A549 (cell line): ENCODE results near the gene CD2AP. TPM values are rescaled to one million over a fixed set of nuclear protein-coding genes. Genes with fewer than 3 reads are reported as not detected.

ENCODE experiments used
- ATAC-seq, 2 experiments: fragments of 200-7000 bp in 1 of 2; fragments of >200 bp in 1 of 2; cut with Nextera tagmentation in 1 of 2; cut with Tn5 transposase in 1 of 2; 3 replicates each; pipeline versions ENCODE4 v1.8.0 to v1.9.1; 2018 to 2020; ENCODE audit warnings: mild to moderate bottlenecking in 1 of 2, moderate library complexity in 1 of 2
- CTCF ChIA-PET: fragments of 300-600 bp; sonication (Branson Sonifier 250); formaldehyde crosslinking; extraction: SDS; loops from one replicate; lab custom pipeline; 2021; ENCODE audit warnings: antibody characterized with exemption, inconsistent platforms; lab: Yijun Ruan, JAX
- POLR2A ChIA-PET: fragments of 350-600 bp; formaldehyde crosslinking; extraction: SDS; loops from one replicate; lab custom pipeline; 2021; ENCODE audit warnings: antibody characterized with exemption, inconsistent platforms; lab: Yijun Ruan, JAX
- DNase-seq, 2 experiments: peaks; one replicate each; pipeline versions ENCODE4 v3.0.0 to v3.0.0-alpha.2; 2011 to 2016; ENCODE audit warnings: low read depth in 1 of 2, low spot score in 1 of 2
- FAIRE-seq: peaks from 2 replicates; lab custom pipeline; 2011; peaks lifted over from hg19 to GRCh38; lab: Jason Lieb, UNC
- H3K27ac ChIP-seq, 2 experiments: fragments of >200 bp; sonication (Bioruptor Twin); formaldehyde crosslinking; 3 replicates each; pipeline ENCODE4 v1.5.1; 2016 to 2017
- H3K4me1 ChIP-seq: fragments of >200 bp; sonication (Bioruptor Twin); formaldehyde crosslinking; 3 replicates; pipeline ENCODE4 v1.6.1; 2016
- H3K4me2 ChIP-seq: fragments of >200 bp; sonication (Bioruptor Twin); formaldehyde crosslinking; 3 replicates; pipeline ENCODE4 v1.6.1; 2016
- H3K4me3 ChIP-seq: fragments of >200 bp; sonication (Bioruptor Twin); formaldehyde crosslinking; 3 replicates; pipeline ENCODE4 v1.5.1; 2016
- H3K9me3 ChIP-seq: fragments of >200 bp; sonication (Bioruptor Twin); formaldehyde crosslinking; 3 replicates; pipeline ENCODE4 v1.6.1; 2016
- ATOH8 ChIP-seq: fragments of 250-450 bp; sonication (Bioruptor Pico); IDR thresholded peaks from 2 replicates; pipeline ENCODE4 v1.5.0; 2020; ENCODE audit warnings: low read depth, mild to moderate bottlenecking, moderate library complexity
- BHLHE40 ChIP-seq: IDR thresholded peaks from 2 replicates; pipeline ENCODE4 v1.6.1; 2012; ENCODE audit warnings: low read depth, low read length, inconsistent platforms
- CBX8 ChIP-seq: fragments of 200-600 bp; sonication (generic); IDR thresholded peaks from 2 replicates; pipeline ENCODE4 v1.6.1; 2016
- CEBPB ChIP-seq, 2 experiments: fragments of >200 bp in 1 of 2; sonication (Bioruptor Twin) in 1 of 2; formaldehyde crosslinking in 1 of 2; IDR thresholded peaks; 2 replicates each; pipeline ENCODE4 v1.6.1; 2012 to 2016
- EHF ChIP-seq: fragments of 250-450 bp; sonication (Bioruptor Pico); IDR thresholded peaks from 2 replicates; pipeline ENCODE4 v1.5.0; 2020; ENCODE audit warnings: mild to moderate bottlenecking
- ELK1 ChIP-seq: fragments of 150-350 bp; IDR thresholded peaks from 2 replicates; pipeline ENCODE4 v1.6.1; 2014; ENCODE audit warnings: low read depth, mild to moderate bottlenecking, low read length
- ESRRA ChIP-seq: fragments of 150-350 bp; IDR thresholded peaks from 2 replicates; pipeline ENCODE4 v1.6.1; 2014; ENCODE audit warnings: mild to moderate bottlenecking, low read length, borderline replicate concordance
- FOSL2 ChIP-seq, 2 experiments: fragments of 450-650 bp in 1 of 2; fragments of >200 bp in 1 of 2; sonication (Bioruptor Twin) in 1 of 2; formaldehyde crosslinking; IDR thresholded peaks; 2 replicates each; pipeline versions ENCODE4 v1.5.0 to v1.6.1; 2016 to 2020; ENCODE audit warnings: mild to moderate bottlenecking in 1 of 2, moderate library complexity in 1 of 2
- HES2 ChIP-seq: fragments of >200 bp; sonication (Bioruptor Twin); formaldehyde crosslinking; IDR thresholded peaks from 2 replicates; pipeline ENCODE4 v1.6.1; 2016
- HMGXB4 ChIP-seq: fragments of 250-450 bp; sonication (Bioruptor Pico); IDR thresholded peaks from 2 replicates; pipeline ENCODE4 v1.5.0; 2021; ENCODE audit warnings: mild to moderate bottlenecking, moderate library complexity, borderline replicate concordance
- HOXA7 ChIP-seq: fragments of 250-450 bp; sonication (Bioruptor Pico); IDR thresholded peaks from 2 replicates; pipeline ENCODE4 v1.5.0; 2020; ENCODE audit warnings: mild to moderate bottlenecking, moderate library complexity
- HOXB13 ChIP-seq: fragments of 250-450 bp; sonication (Bioruptor Pico); IDR thresholded peaks from 2 replicates; pipeline ENCODE4 v1.5.0; 2020; ENCODE audit warnings: low read depth, mild to moderate bottlenecking, moderate library complexity
- HOXB5 ChIP-seq: fragments of 250-450 bp; sonication (Bioruptor Pico); IDR thresholded peaks from 2 replicates; pipeline ENCODE4 v1.5.0; 2020; ENCODE audit warnings: mild to moderate bottlenecking, moderate library complexity
- JUN ChIP-seq, 2 experiments: fragments of >200 bp; sonication (Bioruptor Twin); formaldehyde crosslinking; IDR thresholded peaks; 2 replicates in 1 of 2; 3 replicates in 1 of 2; pipeline ENCODE4 v1.6.1; 2016 to 2017
- KDM1A ChIP-seq: fragments of 200-600 bp; sonication (generic); IDR thresholded peaks from 2 replicates; pipeline ENCODE4 v1.6.1; 2016; ENCODE audit warnings: low read depth, mild to moderate bottlenecking
- KDM5A ChIP-seq: fragments of 200-600 bp; sonication (generic); IDR thresholded peaks from 2 replicates; pipeline ENCODE4 v1.6.1; 2016; ENCODE audit warnings: antibody characterized with exemption, mild to moderate bottlenecking
- NFE2L2 ChIP-seq: fragments of 150-350 bp; conservative IDR thresholded peaks from 2 replicates; pipeline ENCODE4 v1.6.1; 2014; ENCODE audit warnings: low read length
- NPAS2 ChIP-seq: fragments of 250-450 bp; sonication (Bioruptor Pico); IDR thresholded peaks from 2 replicates; pipeline ENCODE4 v1.8.0; 2022; ENCODE audit warnings: mild to moderate bottlenecking, moderate library complexity, borderline replicate concordance
- NR3C1 ChIP-seq: fragments of >200 bp; sonication (Bioruptor Twin); formaldehyde crosslinking; IDR thresholded peaks from 3 replicates; pipeline ENCODE4 v1.6.1; 2017
- POLR2A ChIP-seq: IDR thresholded peaks from 2 replicates; pipeline ENCODE4 v1.6.1; 2012; ENCODE audit warnings: mild to moderate bottlenecking, low read length
- RAD21 ChIP-seq, 2 experiments: fragments of >200 bp in 1 of 2; sonication (Bioruptor Twin) in 1 of 2; formaldehyde crosslinking in 1 of 2; IDR thresholded peaks in 1 of 2; conservative IDR thresholded peaks in 1 of 2; 2 replicates in 1 of 2; 3 replicates in 1 of 2; pipeline ENCODE4 v1.6.1; 2012 to 2018; ENCODE audit warnings: inconsistent platforms in 1 of 2
- RARB ChIP-seq: fragments of 250-450 bp; sonication (Bioruptor Pico); IDR thresholded peaks from 2 replicates; pipeline ENCODE4 v1.8.0; 2021; ENCODE audit warnings: mild to moderate bottlenecking, moderate library complexity
- RCOR1 ChIP-seq: fragments of 150-350 bp; IDR thresholded peaks from 2 replicates; pipeline ENCODE4 v1.6.1; 2014; ENCODE audit warnings: antibody characterized with exemption, low read length, low read depth
- REST ChIP-seq: fragments of 200-600 bp; sonication (generic); IDR thresholded peaks from 2 replicates; pipeline ENCODE4 v1.6.1; 2016; ENCODE audit warnings: antibody characterized with exemption, mild to moderate bottlenecking, moderate library complexity
- RFX5 ChIP-seq: fragments of 450-650 bp; IDR thresholded peaks from 2 replicates; pipeline ENCODE4 v1.7.1; 2014; ENCODE audit warnings: antibody characterized with exemption, mild to moderate bottlenecking, moderate library complexity
- SMC3 ChIP-seq: fragments of >200 bp; sonication (Bioruptor Twin); formaldehyde crosslinking; IDR thresholded peaks from 3 replicates; pipeline ENCODE4 v1.6.1; 2018; ENCODE audit warnings: inconsistent platforms
- SREBF2 ChIP-seq: fragments of 450-650 bp; IDR thresholded peaks from 2 replicates; pipeline ENCODE4 v1.6.1; 2014; ENCODE audit warnings: mild to moderate bottlenecking, moderate library complexity
- TP53 ChIP-seq: fragments of 250-450 bp; sonication (Bioruptor Pico); IDR thresholded peaks from 2 replicates; pipeline ENCODE4 v1.5.0; 2021; ENCODE audit warnings: mild to moderate bottlenecking, moderate library complexity
- USF2 ChIP-seq: fragments of 450-650 bp; IDR thresholded peaks from 2 replicates; pipeline ENCODE4 v1.6.1; 2014; ENCODE audit warnings: antibody characterized with exemption
- ZNF302 ChIP-seq: fragments of 250-450 bp; sonication (Bioruptor Pico); IDR thresholded peaks from 2 replicates; pipeline ENCODE4 v1.9.0; 2021; ENCODE audit warnings: inconsistent platforms, mild to moderate bottlenecking, moderate library complexity
- polyA plus RNA-seq, 4 experiments: library from polyadenylated mRNA; depleted of rRNA in 3 of 4; stranded (reverse); fragments of >200 nt; fragmentation: RNase III in 1 of 4; extraction: RNeasy Plus Mini Kit Qiagen cat#74134 plus additional on column Dnase treatment in 1 of 4; gene quantifications; 2 replicates in 3 of 4; 3 replicates in 1 of 4; pipeline ENCODE4 v1.2.3, GENCODE V29; 2011 to 2017

CD2AP gene
- polyA plus RNA-seq, 2 of the 4 experiments (the other 2 are of a cell fraction) = 18.8 to 35.7 TPM

GRCh38 chr6:47481806-47482205 is 4.2 kb downstream of the CD2AP start:
- no peak overlapping the region for H3K4me3 ChIP-seq
- H3K4me1 ChIP-seq = peaks cover 70% of the 10 kb centered on the region
- no peak for FAIRE-seq
- ChIA-PET POLR2A (no interaction called here), CTCF (no interaction called here)
- H3K9me3 ChIP-seq = no peaks in the 10 kb centered on the region
- peak overlapping the region in 1 of 2 experiments; percentile 48; a peak in 1 of 6 replicates for H3K27ac ChIP-seq
- TF ChIP-seq FOSL2 (IDR thresholded peaks at IDR 0.05) (no peak), FOSL2 (CRISPR knock-in tag; IDR thresholded peaks at IDR 0.05) (no peak), NPAS2 (CRISPR knock-in tag) (no peak), RCOR1 (no peak), HOXB13 (CRISPR knock-in tag) (no peak), NR3C1 (no peak), CBX8 (no peak), ATOH8 (no peak), BHLHE40 (no peak), EHF (CRISPR knock-in tag) (no peak), NFE2L2 (no peak), RARB (CRISPR knock-in tag) (no peak), RAD21 (conservative IDR thresholded peaks at IDR 0.05 in 1 of 2, IDR thresholded peaks at IDR 0.05 in 1 of 2) (no peak), ESRRA (no peak), USF2 (no peak), RFX5 (no peak), KDM5A (no peak), TP53 (CRISPR knock-in tag) (no peak)
- TF ChIP-seq, all 56 proteins: peak for 0
- DNase-seq (no peak), ATAC-seq (no peak)
- H3K4me2 ChIP-seq = peak overlapping the region; percentile 16; the same call in 1 of the 3 replicates

- H3K4me2 ChIP-seq = peak overlapping the region; percentile 74
- CTCF ChIA-PET = no interaction called here
- POLR2A ChIA-PET = no interaction called here
- H3K4me3 ChIP-seq = no peak overlapping the region
- no peak for FAIRE-seq
- peaks cover 70% of the 10 kb centered on the region for H3K4me1 ChIP-seq
- no peak for DNase-seq
- H3K27ac ChIP-seq = peak overlapping the region; percentile 18 to 65; a peak in 4 of 6 replicates
- no peaks in the 10 kb centered on the region for H3K9me3 ChIP-seq
- peak in 1 of 2 experiments; percentile 40; a peak in 3 of 6 replicates for ATAC-seq
- TF ChIP-seq SMC3 (no peak), SREBF2 (no peak), REST (no peak), HOXB5 (CRISPR knock-in tag) (no peak), POLR2A (no peak), HES2 (no peak), ELK1 (no peak), HMGXB4 (CRISPR knock-in tag) (no peak), HOXA7 (CRISPR knock-in tag) (no peak), KDM1A (no peak), RFX5 (no peak), NFE2L2 (no peak), JUN (IDR thresholded peaks at IDR 0.05) (no peak), EHF (CRISPR knock-in tag) (no peak), CEBPB (IDR thresholded peaks at IDR 0.05) (no peak), USF2 (no peak), ZNF302 (CRISPR knock-in tag) (no peak), RARB (CRISPR knock-in tag) (no peak)
Observed at GRCh38 chr6:47483516-47483852, 5.9 kb downstream of the CD2AP start.
